ENCODE results near the gene DGKI. TPM values are rescaled to one million over a fixed set of nuclear protein-coding genes. Genes with fewer than 3 reads are reported as not detected.

The DGKI gene
- total and polyA plus RNA-seq, 2 experiments from 2014 or later = 0.16 to 1.0 TPM

- no peaks in the 10 kb centered on the region for H3K27me3 ChIP-seq (ENCODE audit: insufficient read depth)
- no peak overlapping the region for H3K4me3 ChIP-seq
- Mint-ChIP-seq H3K27me3 (ENCODE audit: insufficient read depth, low read depth, poor library complexity) (peaks cover 15% of the 10 kb centered on the region), H3K4me1 (peaks cover 50% of the 10 kb centered on the region), H3K27ac (no peak overlapping the region), H3K9me3 (peaks cover 7% of the 10 kb centered on the region; the same call in 2 of the 3 replicates), H3K4me3 (no peak overlapping the region), H3K36me3 (ENCODE audit: low read depth) (peaks cover 71% of the 10 kb centered on the region)
- H3K9me2 ChIP-seq (ENCODE audit: insufficient read depth) = no peaks in the 10 kb centered on the region
- TF ChIP-seq ZNF114 (CRISPR knock-in tag; IDR thresholded peaks at IDR 0.05) (no peak), JUNB (IDR thresholded peaks at IDR 0.05; ENCODE audit: unreplicated experiment) (no peak), ZNF462 (CRISPR knock-in tag; IDR thresholded peaks at IDR 0.05) (no peak), CTCF (conservative IDR thresholded peaks at IDR 0.05; ENCODE audit: low read depth in 2 of 2) (no peak)
- DNase-seq (ENCODE audit: low spot score) (no peak), ATAC-seq (no peak)
- H3K79me2 ChIP-seq (replicated peaks; ENCODE audit: insufficient read depth) = no peaks in the 10 kb centered on the region
- H2AFZ ChIP-seq = no peak overlapping the region
- H4K20me1 ChIP-seq (replicated peaks; ENCODE audit: insufficient read depth) = 0 out of 2 replicates have a peak, but pooled peaks cover 4% of the 10 kb centered on the region
- H3K4me2 ChIP-seq = no peak overlapping the region
- H3F3A ChIP-seq (replicated peaks; ENCODE audit: low read depth) = peaks cover 17% of the 10 kb centered on the region
- peaks cover 55% of the 10 kb centered on the region for H3K4me1 ChIP-seq (ENCODE audit: insufficient read depth)
- H3K27ac ChIP-seq (ENCODE audit: low read depth) = 0 out of 2 replicates have a peak overlapping the region, but pooled peaks have one; percentile 59
- H3K36me3 ChIP-seq (ENCODE audit: insufficient read depth) = peaks cover 23% of the 10 kb centered on the region
Measured at GRCh38 chr7:137882261-137882668, 35.5 kb upstream of the DGKI start.

Measured in GM23338 (cell line).